ENCODE results near the gene ATG14. TPM values are rescaled to one million over a fixed set of nuclear protein-coding genes. Genes with fewer than 3 reads are reported as not detected.
"Not testable (repeated sequence)": the region's sequence is repeated elsewhere in the genome, so short reads cannot be mapped to it uniquely, and the experiment has no call there.

ATG14 gene
- total RNA-seq, 1 donor from 2014 or later = 4.8 TPM

DNA sequence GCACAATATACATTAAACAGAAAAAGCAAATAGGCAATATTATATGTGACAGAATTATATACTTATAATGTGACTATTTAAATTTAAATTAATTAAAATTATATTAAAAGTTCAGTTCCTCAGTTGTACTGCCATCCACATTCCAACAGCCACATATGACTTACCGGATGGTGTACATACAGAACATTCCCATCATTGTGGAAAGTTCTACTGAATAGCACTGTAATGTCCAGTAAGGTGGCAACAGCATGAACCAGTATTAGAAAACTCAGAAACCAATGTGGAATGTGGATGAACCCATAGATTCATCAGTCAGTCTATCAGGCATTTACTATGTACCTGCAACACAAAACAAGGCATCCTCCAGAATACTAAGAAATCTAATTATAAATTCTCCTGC lies 12.4 kb downstream of the ATG14 start:
- no peak for DNase-seq (ENCODE audit: low spot score)
- intact Hi-C loops (cut with micrococcal nuclease) = no loop called here
- H3K4me1 Mint-ChIP-seq (ENCODE audit: low read depth) = peaks cover 16% of the 10 kb centered on the region
- H3K36me3 Mint-ChIP-seq (ENCODE audit: low read depth) = peaks cover 2% of the 10 kb centered on the region
- no peaks in the 10 kb centered on the region for H3K27me3 Mint-ChIP-seq (ENCODE audit: insufficient read depth)
- no peak overlapping the region for H3K27ac Mint-ChIP-seq
- H3K9me3 Mint-ChIP-seq = no peaks in the 10 kb centered on the region
- H3K4me3 Mint-ChIP-seq = no peak overlapping the region

DNA sequence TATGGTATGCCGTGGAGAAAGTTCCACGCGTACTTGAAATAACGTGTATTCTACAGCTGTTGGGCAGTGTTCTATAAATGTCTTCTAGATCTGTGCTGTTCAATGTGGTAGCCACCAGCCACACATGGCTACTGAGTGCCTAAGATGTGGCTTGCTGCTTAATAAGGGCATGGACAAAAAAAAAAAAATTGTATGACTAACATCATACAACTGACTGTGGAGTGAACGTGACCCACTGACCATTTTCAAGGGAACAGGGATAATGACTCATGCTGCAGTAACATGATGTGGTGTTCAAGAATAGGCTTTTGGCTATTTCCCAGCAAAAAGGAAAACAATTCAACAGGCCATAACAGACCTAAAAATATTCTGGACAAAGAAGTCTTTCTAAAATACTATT lies 13.0 kb downstream of the ATG14 start:
- intact Hi-C loops (cut with micrococcal nuclease) = no loop called here
- no peak overlapping the region for H3K4me3 Mint-ChIP-seq
- H3K27me3 Mint-ChIP-seq (ENCODE audit: insufficient read depth) = no peaks in the 10 kb centered on the region
- H3K27ac Mint-ChIP-seq = no peak overlapping the region
- peaks cover 2% of the 10 kb centered on the region for H3K36me3 Mint-ChIP-seq (ENCODE audit: low read depth)
- DNase-seq (ENCODE audit: low spot score) = no peak
- no peaks in the 10 kb centered on the region for H3K9me3 Mint-ChIP-seq
- peaks cover 12% of the 10 kb centered on the region for H3K4me1 Mint-ChIP-seq (ENCODE audit: low read depth)

DNA sequence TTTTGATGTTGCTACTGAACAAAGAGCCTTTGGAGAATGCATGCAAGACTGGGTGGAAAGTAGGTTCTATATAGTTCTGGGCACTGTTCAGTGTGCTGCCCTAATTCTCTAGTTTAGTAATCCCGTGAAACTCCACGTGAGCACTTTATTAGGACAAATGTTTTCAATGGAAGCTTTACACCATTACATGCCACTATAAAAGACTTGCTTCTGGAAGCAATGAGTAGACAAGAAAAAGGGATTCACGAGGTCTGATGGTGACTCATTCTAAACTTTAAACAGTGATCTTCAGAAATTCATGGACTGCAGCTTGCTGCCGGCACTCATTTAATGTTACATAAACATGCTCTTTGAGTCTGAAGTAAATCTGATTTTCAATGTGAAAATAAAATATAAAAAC lies 22.3 kb downstream of the ATG14 start:
- Mint-ChIP-seq H3K36me3 (ENCODE audit: low read depth) (peaks cover 32% of the 10 kb centered on the region), H3K4me1 (ENCODE audit: low read depth) (peaks cover 35% of the 10 kb centered on the region), H3K9me3 (no peaks in the 10 kb centered on the region), H3K27ac (no peak overlapping the region), H3K27me3 (ENCODE audit: insufficient read depth) (no peaks in the 10 kb centered on the region), H3K4me3 (no peak overlapping the region)
- no peak for DNase-seq (ENCODE audit: low spot score)
- intact Hi-C loops (cut with micrococcal nuclease) = no loop called here

DNA sequence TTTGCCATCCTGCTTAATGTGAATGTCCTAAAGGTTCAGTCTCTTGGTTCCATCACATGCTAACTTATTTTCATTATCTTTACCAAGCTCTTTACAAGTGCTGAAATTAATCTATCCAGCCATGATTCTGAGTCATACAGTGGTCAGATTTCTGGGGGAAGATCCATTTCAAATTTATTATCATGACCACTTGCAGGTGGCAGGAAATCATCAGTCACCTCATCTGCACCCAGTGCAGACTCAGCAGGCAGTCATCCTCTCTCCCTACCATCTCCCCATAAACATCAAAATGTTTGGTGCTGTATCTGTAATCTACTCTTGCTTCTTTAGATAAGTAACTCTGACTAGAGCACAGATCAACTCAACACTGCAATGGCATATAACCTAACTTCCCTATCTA lies 23.5 kb downstream of the ATG14 start:
- Mint-ChIP-seq H3K36me3 (ENCODE audit: low read depth) (peaks cover 39% of the 10 kb centered on the region), H3K9me3 (no peaks in the 10 kb centered on the region), H3K4me1 (ENCODE audit: low read depth) (peaks cover 44% of the 10 kb centered on the region), H3K27ac (peak overlapping the region; percentile 64), H3K4me3 (no peak overlapping the region), H3K27me3 (ENCODE audit: insufficient read depth) (no peaks in the 10 kb centered on the region)
- no peak for DNase-seq (ENCODE audit: low spot score)
- intact Hi-C loops (cut with micrococcal nuclease) = no loop called here

DNA sequence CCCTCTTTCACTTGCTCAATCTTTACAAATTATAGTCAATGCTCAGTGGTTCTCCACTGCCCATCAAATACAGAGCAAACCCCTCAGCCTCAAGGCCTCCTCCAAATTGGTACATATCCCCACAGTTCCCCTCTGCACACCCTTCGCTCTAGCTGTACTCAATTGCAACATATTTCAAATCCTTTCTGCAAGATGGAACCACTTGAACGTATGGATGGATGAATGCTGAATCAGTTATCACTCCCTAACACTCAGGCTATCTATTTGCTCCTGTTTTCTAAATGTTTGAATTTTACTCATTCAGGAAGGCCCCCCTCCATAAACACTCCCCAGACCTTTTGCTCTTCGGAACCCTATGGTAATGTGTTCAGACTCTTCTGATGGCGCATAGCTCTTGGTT lies 24.5 kb downstream of the ATG14 start:
- Mint-ChIP-seq H3K27me3 (ENCODE audit: insufficient read depth) (no peaks in the 10 kb centered on the region), H3K9me3 (no peaks in the 10 kb centered on the region), H3K36me3 (ENCODE audit: low read depth) (peaks cover 41% of the 10 kb centered on the region), H3K4me3 (peak overlapping the region; percentile 9), H3K4me1 (ENCODE audit: low read depth) (peaks cover 44% of the 10 kb centered on the region), H3K27ac (peak overlapping the region; percentile 88)
- no peak for DNase-seq (ENCODE audit: low spot score)
- intact Hi-C loops (cut with micrococcal nuclease) = loop anchor here (2.0 kb wide), 1 partner anchor 46 kb away; no protein-coding TSS in a partner anchor

DNA sequence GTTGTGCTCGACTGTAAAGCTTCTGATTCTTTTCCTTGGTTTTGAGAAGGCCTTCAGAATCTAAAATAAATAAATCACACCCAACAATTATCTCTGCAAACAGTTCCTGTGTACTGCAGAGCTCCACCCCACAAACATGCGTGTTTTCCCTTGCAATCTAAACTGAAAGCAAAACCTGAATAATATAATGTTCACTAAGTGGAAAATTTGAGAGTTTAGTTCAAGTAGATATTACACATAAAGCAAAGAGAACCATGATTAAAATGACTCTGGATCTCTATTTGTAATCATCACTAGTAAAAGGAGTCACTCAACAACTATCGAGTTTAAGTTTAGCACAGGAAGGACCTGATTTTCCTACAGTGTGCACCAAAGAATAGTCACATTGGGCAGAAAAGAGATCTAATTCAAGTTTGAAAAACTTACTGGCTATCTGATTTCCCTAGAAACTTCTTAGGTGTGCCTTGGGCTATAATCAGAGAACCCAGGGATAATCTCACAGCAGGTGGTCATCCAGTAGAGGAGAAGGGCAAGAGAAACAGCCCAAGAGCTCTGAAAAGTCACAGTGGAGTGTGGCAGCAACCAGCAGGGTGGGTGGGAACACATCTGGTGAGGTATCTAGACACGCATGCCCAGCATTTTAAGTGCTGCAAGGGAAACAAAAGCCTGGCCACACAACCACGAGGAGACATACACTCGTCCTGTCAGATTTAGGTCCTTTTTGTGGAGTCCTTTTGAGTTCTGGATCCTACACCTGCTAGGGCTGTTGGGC lies 25.4 kb downstream of the ATG14 start:
- intact Hi-C loops (cut with micrococcal nuclease) = loop anchor here (1.0 to 2.0 kb wide), 5 partner anchors 12 to 56 kb away; partner anchors contain the start of gene ATG14
- peaks cover 52% of the 10 kb centered on the region for H3K4me1 Mint-ChIP-seq (ENCODE audit: low read depth)
- no peaks in the 10 kb centered on the region for H3K27me3 Mint-ChIP-seq (ENCODE audit: insufficient read depth)
- peaks cover 48% of the 10 kb centered on the region for H3K36me3 Mint-ChIP-seq (ENCODE audit: low read depth)
- H3K9me3 Mint-ChIP-seq = no peaks in the 10 kb centered on the region
- DNase-seq (ENCODE audit: low spot score) = peak; percentile 5
- peak overlapping the region; percentile 69 for H3K4me3 Mint-ChIP-seq
- peak overlapping the region; percentile 96 for H3K27ac Mint-ChIP-seq

DNA sequence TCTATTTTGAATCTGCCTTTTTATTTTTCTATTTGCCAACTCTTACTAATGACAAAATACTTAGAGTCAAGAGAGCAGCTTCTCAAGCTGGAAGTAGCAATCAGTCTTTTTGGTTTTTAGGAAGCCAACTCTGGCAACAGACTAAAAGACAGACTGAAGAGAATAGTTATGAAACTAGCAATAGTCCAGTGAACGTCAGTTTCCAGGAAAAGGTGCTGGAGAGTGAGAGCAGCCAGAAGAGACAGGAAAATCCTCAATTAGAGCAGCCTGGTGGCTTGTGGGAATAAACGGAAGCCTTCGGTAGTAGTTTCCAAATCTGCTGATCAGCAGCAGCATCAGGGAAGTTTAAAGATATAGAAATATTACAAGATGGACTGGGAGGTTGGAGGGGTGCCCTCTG lies 27.1 kb downstream of the ATG14 start:
- Mint-ChIP-seq H3K36me3 (ENCODE audit: low read depth) (peaks cover 54% of the 10 kb centered on the region), H3K9me3 (no peaks in the 10 kb centered on the region), H3K4me1 (ENCODE audit: low read depth) (peaks cover 54% of the 10 kb centered on the region), H3K27ac (peak overlapping the region; percentile 69), H3K27me3 (ENCODE audit: insufficient read depth) (no peaks in the 10 kb centered on the region), H3K4me3 (no peak overlapping the region)
- DNase-seq (ENCODE audit: low spot score) = no peak
- intact Hi-C loops (cut with micrococcal nuclease) = no loop called here

DNA sequence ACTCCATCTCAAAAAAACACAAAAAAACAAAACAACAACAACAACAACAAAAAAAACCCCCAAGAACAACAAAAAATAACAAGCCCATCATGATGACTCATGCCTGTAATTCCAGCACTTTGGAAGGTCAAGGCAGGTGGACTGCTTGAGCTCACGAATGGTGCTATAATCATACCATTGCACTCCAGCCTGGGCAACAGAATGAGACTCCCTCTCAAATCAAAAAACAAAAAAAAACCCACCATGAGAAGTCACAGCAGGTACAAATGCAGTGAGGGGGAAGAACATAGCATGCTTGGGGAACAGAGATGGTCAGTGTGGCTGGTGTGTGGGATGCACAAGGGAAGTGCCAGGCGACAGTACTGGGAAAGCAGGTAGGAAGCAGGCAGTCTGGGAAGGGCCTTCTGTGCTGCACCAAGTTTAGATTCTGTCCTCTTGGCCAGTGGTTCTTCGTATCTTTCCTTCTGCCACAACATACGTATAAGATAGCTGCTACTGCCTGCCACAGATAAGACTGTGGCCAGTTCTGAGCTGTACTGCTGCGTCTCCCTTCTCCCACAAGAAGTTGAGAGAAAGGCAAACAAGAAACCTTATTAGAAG lies 28.0 kb downstream of the ATG14 start:
- no peaks in the 10 kb centered on the region for H3K27me3 Mint-ChIP-seq (ENCODE audit: insufficient read depth)
- intact Hi-C loops (cut with micrococcal nuclease) = no loop called here
- no peak for DNase-seq (ENCODE audit: low spot score)
- H3K4me3 Mint-ChIP-seq = no peak overlapping the region
- peaks cover 51% of the 10 kb centered on the region for H3K4me1 Mint-ChIP-seq (ENCODE audit: low read depth)
- H3K27ac Mint-ChIP-seq = peak overlapping the region; percentile 49
- peaks cover 48% of the 10 kb centered on the region for H3K36me3 Mint-ChIP-seq (ENCODE audit: low read depth)
- no peaks in the 10 kb centered on the region for H3K9me3 Mint-ChIP-seq

DNA sequence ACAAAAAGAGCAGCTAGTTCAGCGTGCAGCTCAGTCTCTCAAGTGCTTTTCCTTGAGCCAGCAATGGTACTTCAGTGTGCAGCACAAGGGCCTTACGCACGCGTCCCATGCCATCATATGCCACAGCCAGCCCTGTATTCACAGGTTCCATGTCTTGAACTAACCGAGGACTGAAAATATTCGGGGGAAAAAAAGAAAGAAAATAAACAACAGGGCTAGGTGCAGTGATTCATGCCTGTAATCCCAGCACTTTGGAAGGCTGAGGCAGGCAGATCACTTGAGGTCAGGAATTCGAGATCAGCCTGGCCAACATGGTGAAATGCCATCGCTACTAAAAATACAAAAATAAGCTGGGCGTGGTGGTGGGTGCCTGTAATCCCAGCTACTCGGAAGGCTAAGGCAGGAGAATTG lies 28.6 kb downstream of the ATG14 start:
- DNase-seq (ENCODE audit: low spot score); H3K27me3 Mint-ChIP-seq (ENCODE audit: insufficient read depth); intact Hi-C loops (cut with micrococcal nuclease); H3K4me3 Mint-ChIP-seq; H3K9me3 Mint-ChIP-seq: not testable (repeated sequence)
- peak overlapping the region; percentile 49 for H3K27ac Mint-ChIP-seq
- peaks cover 48% of the 10 kb centered on the region for H3K36me3 Mint-ChIP-seq (ENCODE audit: low read depth)
- peaks cover 46% of the 10 kb centered on the region for H3K4me1 Mint-ChIP-seq (ENCODE audit: low read depth)

DNA sequence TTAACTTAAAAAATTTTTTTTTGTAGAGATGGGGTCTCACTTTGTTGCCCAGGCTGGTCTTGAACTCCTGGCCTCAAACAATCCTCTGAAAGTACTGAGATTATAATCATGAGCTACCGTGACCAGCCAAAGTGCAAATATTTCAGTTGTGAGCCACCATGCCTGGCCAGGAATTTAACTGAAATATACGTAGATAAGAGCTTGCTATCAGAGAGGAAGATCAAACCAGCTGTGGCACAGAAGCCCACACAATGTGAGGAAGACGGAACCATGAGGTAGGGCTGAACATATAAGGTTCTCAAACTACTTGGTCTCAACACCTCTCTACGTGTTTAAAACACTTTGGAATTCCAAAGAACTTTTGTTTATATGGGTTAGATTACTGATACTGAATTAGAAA lies 29.1 kb downstream of the ATG14 start:
- Mint-ChIP-seq H3K27ac (no peak overlapping the region), H3K27me3 (ENCODE audit: insufficient read depth) (no peaks in the 10 kb centered on the region), H3K4me1 (ENCODE audit: low read depth) (peaks cover 44% of the 10 kb centered on the region), H3K4me3 (no peak overlapping the region), H3K36me3 (ENCODE audit: low read depth) (peaks cover 49% of the 10 kb centered on the region), H3K9me3 (no peaks in the 10 kb centered on the region)
- DNase-seq (ENCODE audit: low spot score) = no peak
- intact Hi-C loops (cut with micrococcal nuclease) = no loop called here

DNA sequence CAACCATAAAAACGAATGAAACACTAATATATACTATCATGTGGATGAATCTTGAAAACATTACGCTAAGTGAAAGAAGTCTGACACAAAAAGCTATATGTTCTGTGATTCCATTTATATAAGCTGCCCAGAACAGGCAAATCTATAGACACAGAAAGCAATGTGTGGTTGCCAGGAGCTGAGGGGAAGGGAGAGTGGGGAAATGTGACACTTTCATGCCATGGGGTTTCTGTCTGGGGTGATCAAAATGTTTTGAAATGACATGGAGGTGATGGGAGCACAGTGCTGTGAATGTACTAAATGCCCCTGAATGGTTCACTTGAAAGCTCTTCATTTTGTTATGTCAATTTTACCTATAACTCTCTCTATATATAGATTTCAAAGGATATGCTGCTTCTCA lies 30.1 kb downstream of the ATG14 start:
- Mint-ChIP-seq H3K27ac (peak overlapping the region; percentile 59), H3K36me3 (ENCODE audit: low read depth) (peaks cover 49% of the 10 kb centered on the region), H3K4me1 (ENCODE audit: low read depth) (peaks cover 36% of the 10 kb centered on the region), H3K9me3 (no peaks in the 10 kb centered on the region), H3K27me3 (ENCODE audit: insufficient read depth) (no peaks in the 10 kb centered on the region), H3K4me3 (no peak overlapping the region)
- intact Hi-C loops (cut with micrococcal nuclease) = no loop called here
- no peak for DNase-seq (ENCODE audit: low spot score)

DNA sequence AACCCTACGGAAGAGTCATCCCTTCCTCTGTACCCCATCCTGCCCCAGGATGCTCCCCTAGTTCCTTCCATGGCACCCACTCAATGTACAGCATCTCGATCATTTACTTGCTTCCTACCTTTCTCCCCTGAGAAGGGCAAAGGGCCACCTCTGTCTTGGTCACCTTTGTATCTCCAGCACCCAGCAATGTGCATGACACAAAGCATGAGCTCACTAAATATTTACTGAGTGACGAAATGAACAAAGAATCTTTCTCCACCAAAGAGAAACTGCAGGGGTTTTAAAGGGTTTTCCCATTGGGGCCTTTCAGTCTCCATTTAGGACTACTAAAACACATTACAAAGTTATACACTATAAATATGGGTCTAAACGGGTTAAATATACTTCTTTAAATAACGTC lies 30.6 kb downstream of the ATG14 start:
- Mint-ChIP-seq H3K4me1 (ENCODE audit: low read depth) (peaks cover 36% of the 10 kb centered on the region), H3K27ac (peak overlapping the region; percentile 75), H3K36me3 (ENCODE audit: low read depth) (peaks cover 51% of the 10 kb centered on the region), H3K9me3 (no peaks in the 10 kb centered on the region), H3K27me3 (ENCODE audit: insufficient read depth) (no peaks in the 10 kb centered on the region), H3K4me3 (no peak overlapping the region)
- no peak for DNase-seq (ENCODE audit: low spot score)
- intact Hi-C loops (cut with micrococcal nuclease) = no loop called here

DNA sequence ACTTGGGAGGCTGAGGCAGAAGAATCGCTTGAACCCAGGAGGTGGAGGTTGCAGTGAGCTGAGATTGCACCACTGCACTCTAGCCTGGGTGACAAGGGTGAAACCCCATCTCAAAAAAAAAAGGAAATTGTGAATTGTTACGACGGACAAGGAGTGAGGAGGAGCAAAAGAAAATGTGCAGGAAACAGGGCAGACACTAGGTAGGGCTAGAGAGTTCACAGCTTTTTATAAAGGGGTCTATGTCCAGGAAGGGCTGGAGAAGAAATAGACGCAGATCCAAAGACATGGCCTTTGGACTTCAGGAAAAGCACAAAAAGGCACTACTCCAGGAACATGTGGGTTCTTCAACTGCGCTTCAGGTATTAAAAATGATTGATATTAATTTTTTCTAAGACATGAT lies 34.4 kb downstream of the ATG14 start:
- peaks cover 43% of the 10 kb centered on the region for H3K36me3 Mint-ChIP-seq (ENCODE audit: low read depth)
- no peak overlapping the region for H3K4me3 Mint-ChIP-seq
- no peaks in the 10 kb centered on the region for H3K27me3 Mint-ChIP-seq (ENCODE audit: insufficient read depth)
- intact Hi-C loops (cut with micrococcal nuclease) = loop anchor here (10.0 kb wide), 2 partner anchors 282 to 472 kb away; partner anchors contain the start of gene GCH1
- H3K9me3 Mint-ChIP-seq = no peaks in the 10 kb centered on the region
- peaks cover 56% of the 10 kb centered on the region for H3K4me1 Mint-ChIP-seq (ENCODE audit: low read depth)
- no peak overlapping the region for H3K27ac Mint-ChIP-seq
- no peak for DNase-seq (ENCODE audit: low spot score)
